ENCODE data around the gene ZNF334.

Gene ZNF334

GRCh38 chr20:46484954-46485353 lies 28.4 kb downstream of the ZNF334 start:
- no peak for DNase-seq

DNA sequence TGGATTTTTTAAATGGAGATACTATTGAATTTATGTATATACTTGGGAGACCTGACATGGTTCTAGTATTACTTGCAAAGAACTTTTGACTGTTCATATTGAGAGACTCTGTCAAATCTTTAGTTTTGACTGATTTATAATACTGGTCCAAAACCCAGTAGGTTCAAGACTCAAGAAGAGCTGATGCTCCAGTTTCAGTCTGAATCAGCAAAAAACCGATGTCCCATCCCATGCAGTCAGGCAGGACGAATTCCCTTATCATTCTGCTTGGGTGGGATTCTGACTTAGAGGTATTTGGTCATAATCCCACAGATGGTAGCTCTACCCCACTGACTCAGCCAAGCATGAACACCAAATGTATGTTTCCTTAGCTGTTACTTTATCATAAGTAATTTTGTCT lies 29.5 kb downstream of the ZNF334 start:
- no peak for DNase-seq

GRCh38 chr20:46482864-46483263 lies 30.5 kb downstream of the ZNF334 start:
- no peak for DNase-seq

- DNase-seq: no peak
Measured at GRCh38 chr20:46477640-46478039, 35.7 kb downstream of the ZNF334 start.

- DNase-seq: no peak
Measured at GRCh38 chr20:46477225-46477624, 36.1 kb downstream of the ZNF334 start.

GRCh38 chr20:46468508-46468907 lies 44.9 kb downstream of the ZNF334 start:
- DNase-seq: no peak

GRCh38 chr20:46464451-46464850 lies 48.9 kb downstream of the ZNF334 start:
- no peak for DNase-seq

GRCh38 chr20:46463852-46464251 lies 49.5 kb downstream of the ZNF334 start:
- no peak for DNase-seq

DNA sequence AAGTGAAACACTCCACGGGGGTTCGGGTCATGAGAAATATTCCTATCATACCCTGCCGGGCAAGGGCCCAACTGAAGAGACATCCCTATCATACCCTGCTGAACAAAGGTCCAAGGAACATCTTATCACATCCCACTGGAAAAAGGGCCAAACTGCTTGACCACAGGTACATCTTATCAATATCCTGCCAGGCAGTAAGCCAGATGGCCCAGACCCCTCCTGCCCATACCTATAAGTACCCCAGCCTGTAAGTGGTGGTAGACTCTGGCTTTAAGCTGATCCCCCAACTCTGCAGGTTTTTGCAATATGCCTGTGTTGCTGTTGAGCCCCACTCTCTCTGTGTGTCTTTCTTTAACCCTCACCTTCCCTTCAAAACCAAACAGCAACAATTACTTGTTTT lies 51.6 kb downstream of the ZNF334 start:
- DNase-seq: no peak

GRCh38 chr20:46458866-46459750 lies 54.3 kb downstream of the ZNF334 start:
- no peak for DNase-seq

DNA sequence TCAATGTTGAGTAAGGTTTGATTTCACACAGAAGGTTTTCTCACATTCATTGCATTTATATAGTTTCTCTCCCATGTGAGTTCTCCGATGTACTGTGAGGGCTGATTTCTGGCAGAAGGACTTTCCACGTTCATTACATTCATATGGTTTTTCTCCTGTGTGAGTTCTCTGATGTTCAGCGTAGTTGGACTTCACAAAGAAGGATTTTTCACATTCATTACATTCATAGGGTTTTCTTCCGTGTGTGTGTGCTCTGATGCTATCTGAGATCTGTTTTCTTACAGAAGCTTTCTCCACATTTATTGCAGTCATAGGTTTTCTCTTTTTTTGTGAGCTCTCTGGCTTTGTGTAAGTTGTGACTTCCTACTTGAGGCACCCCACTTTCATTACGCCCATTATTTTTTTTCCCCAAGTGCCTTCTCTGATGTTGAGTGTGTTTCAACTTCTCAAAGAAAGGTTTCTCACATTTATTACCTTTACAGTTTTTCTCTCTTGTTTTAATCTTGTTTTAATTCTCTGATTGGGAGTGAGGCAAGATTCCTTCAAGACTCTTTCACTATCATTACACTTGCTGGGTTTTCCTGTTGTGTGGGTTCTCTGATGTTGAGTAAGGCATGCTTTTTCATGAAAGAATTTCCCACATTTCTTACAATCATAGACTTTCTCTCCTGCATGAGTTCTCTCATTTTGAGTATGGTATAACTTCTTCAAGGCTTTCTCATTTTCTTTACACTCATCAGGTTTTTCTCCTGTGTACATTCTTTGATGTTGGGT lies 56.9 kb downstream of the ZNF334 start:
- DNase-seq: no peak

- DNase-seq: no peak
Measured at GRCh38 chr20:46455729-46456128, 57.6 kb downstream of the ZNF334 start.
